OCI-LY1 (cell line): ENCODE measurements around the gene RHBDD3.

Experiments used
- CTCF ChIP-seq: fragments of 200-600 bp; sonication (generic), shearing (Covaris generic); IDR thresholded peaks from 2 replicates; pipeline ENCODE4 v1.5.1; 2017; ENCODE audit warnings: mild to moderate bottlenecking, antibody characterized with exemption, low read length, moderate library complexity, mixed read lengths
- EZH2 ChIP-seq: fragments of 200-600 bp; sonication (generic), shearing (Covaris generic); IDR thresholded peaks from 2 replicates; pipeline ENCODE4 v1.8.0; 2017; ENCODE audit warnings: borderline replicate concordance, mixed run types, mild to moderate bottlenecking, antibody characterized with exemption, low read length, moderate library complexity, mixed read lengths

- TF ChIP-seq EZH2 (no peak), CTCF (no peak)
Measured at GRCh38 chr22:29275819-29276565, 8.2 kb upstream of the RHBDD3 start.
